ENCODE data around the gene PSMD11.
A peak's percentile ranks its signal among the peaks of the same experiment; 100 is the strongest.

PSMD11 gene

GRCh38 chr17:32470405-32471167 is 26.3 kb downstream of the PSMD11 start:
- no peak for DNase-seq

DNA sequence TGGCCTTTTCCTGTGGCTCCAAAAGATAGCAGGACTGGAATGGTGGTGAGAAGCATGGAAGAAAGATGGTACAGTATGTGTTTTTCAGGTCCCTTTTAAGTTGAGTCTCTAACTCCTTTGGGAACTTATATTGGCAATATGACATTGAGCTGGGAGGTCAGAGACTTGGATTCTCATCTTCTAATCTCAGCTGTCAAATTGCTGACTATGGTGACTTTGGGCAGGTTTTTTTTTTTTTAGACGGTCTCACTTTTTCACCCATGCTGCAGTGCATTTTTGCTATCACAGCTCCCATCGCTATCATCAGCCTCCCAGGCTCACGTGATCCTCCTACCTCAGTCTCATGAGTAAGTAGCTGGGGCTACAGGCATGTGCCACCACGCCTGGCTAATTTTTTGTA is 27.3 kb downstream of the PSMD11 start:
- no peak for DNase-seq

GRCh38 chr17:32475258-32475657 is 30.9 kb downstream of the PSMD11 start:
- no peak for DNase-seq

- DNase-seq = no peak
Observed at GRCh38 chr17:32477220-32477619, 32.9 kb downstream of the PSMD11 start.

DNA sequence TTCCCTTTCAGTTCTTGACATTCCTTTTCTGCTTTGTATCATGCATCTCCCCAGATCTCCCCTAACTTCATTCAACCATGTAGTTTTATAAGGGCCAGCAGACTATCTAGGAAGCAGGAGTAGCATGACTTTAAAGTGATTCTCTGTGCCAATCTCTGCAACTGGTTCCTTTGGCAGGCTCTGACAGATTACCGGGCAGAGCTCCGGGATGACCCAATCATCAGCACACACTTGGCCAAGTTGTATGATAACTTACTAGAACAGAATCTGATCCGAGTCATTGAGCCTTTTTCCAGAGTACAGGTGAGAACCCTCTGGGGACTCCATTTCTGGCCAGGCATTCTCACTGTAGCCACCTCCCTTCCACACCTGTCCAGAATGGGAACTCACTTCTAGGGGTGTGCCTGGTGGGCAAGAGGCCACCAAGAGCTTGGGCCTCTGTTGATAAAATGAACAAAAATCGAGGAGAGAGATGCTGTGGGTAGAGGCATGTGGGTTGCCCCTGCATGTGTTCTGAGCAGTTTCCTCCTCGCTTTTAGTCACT is 34.8 kb downstream of the PSMD11 start:
- DNase-seq = no peak

DNA sequence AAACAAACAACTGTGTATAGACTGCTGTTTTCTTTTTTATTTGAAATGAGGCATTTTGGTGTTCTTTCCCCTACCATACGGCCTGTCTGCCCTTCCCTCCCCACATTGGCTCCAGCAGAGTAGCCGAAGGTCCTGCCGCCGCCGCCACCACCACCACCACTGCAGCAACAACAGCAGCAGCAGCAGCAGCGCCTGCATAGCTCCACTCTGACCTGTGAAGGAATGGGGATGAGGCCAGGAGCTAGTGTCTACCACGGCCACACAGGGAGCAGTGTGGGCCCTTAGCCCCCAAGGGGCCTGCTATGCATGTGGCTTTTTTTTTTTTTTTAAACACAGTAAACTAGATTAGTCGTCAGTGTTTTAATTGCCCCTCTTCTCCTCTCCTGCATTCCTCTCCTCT is 36.9 kb downstream of the PSMD11 start:
- DNase-seq = no peak

GRCh38 chr17:32482568-32483320 is 38.4 kb downstream of the PSMD11 start:
- no peak for DNase-seq

GRCh38 chr17:32483451-32484019 is 39.2 kb downstream of the PSMD11 start:
- peak; percentile 87 for DNase-seq

- DNase-seq = no peak
Observed at GRCh38 chr17:32484041-32484461, 39.7 kb downstream of the PSMD11 start.

GRCh38 chr17:32484628-32485027 is 40.3 kb downstream of the PSMD11 start:
- DNase-seq = no peak

GRCh38 chr17:32485261-32486110 is 41.2 kb downstream of the PSMD11 start:
- no peak for DNase-seq

DNA sequence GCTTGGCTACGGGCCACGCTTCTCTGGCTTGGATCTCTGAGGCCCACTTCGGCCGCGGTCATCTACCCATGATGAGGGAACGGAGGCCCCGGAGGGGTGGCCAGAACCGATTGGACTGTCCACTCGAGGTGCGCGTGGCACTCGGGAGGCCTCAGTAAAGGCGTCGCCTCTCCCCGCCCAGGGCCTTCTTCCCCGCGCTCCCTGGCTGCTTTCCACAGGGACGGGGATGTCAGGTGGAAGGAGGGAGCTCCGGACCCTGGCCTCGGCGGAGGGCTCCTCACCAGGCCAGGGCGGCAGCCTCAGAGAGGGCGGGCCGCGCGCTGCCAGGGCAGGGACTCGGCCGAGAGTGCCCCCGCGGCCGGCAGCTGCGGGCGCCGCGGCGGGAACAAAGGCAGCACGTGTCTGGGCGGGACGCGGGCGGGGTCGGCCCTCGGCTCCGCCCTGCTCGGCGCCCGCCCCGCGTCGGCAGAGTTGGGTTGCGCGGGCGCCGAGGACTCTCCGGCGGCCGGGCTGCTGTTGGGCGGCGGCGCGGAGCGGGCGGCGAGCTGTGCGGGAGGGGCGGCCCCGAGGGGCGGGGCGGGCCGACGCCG is 41.9 kb downstream of the PSMD11 start:
- DNase-seq = peak; percentile 75

GRCh38 chr17:32486701-32487472 is 42.6 kb downstream of the PSMD11 start, which contains the start of gene CDK5R1:
CDK5R1 (plus strand) TSS chr17:32486993; CDS start chr17:32487621, 628 bp downstream.
- peak; percentile 70 for DNase-seq

- peak; percentile 35 for DNase-seq
Observed at GRCh38 chr17:32487473-32488176, 43.3 kb downstream of the PSMD11 start.

DNA sequence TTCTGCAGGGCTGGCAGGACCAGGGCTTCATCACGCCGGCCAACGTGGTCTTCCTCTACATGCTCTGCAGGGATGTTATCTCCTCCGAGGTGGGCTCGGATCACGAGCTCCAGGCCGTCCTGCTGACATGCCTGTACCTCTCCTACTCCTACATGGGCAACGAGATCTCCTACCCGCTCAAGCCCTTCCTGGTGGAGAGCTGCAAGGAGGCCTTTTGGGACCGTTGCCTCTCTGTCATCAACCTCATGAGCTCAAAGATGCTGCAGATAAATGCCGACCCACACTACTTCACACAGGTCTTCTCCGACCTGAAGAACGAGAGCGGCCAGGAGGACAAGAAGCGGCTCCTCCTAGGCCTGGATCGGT is 43.9 kb downstream of the PSMD11 start:
- no peak for DNase-seq

GRCh38 chr17:32488604-32489180 is 44.4 kb downstream of the PSMD11 start:
- no peak for DNase-seq

GRCh38 chr17:32489320-32490100 is 45.2 kb downstream of the PSMD11 start:
- DNase-seq = no peak

GRCh38 chr17:32490101-32490482 is 45.8 kb downstream of the PSMD11 start:
- peak; percentile 25 for DNase-seq
